Endothelial cell of umbilical vein (primary cell): ENCODE results near the gene MALAT1. TPM values are rescaled to one million over a fixed set of nuclear protein-coding genes. Genes with fewer than 3 reads are reported as not detected.
A peak's percentile ranks its signal among the peaks of the same experiment; 100 is the strongest.

ENCODE experiments used
- BruUV-seq: library from RNA; stranded (reverse); fragments of 400-500 nt; replicated peaks from 2 replicates; lab custom pipeline; 2021; lab: Mats Ljungman, UMichigan
- CTCF ChIA-PET: fragments of 300-600, 350-600 bp; sonication (Branson Sonifier 250); formaldehyde crosslinking; loops from one replicate; lab custom pipeline; 2021; ENCODE audit warnings: antibody characterized with exemption, inconsistent platforms; lab: Charles Lee
- POLR2A ChIA-PET: fragments of 300-600, 350-600 bp; sonication (Branson Sonifier 250); formaldehyde crosslinking; loops from one replicate; lab custom pipeline; 2021; ENCODE audit warnings: antibody characterized with exemption, inconsistent platforms; lab: Charles Lee
- DNase-seq: peaks from one replicate; pipeline ENCODE4 v3.0.0-alpha.2; 2011; ENCODE audit warnings: low read depth, low spot score
- FAIRE-seq: peaks from 2 replicates; lab custom pipeline; 2011; peaks lifted over from hg19 to GRCh38; lab: Jason Lieb, UNC
- H2AFZ ChIP-seq: 2 replicates; pipeline ENCODE4 v1.6.0; 2012; ENCODE audit warnings: low read depth, low read length, control low read depth, inconsistent platforms
- H3K27ac ChIP-seq: 2 replicates; pipeline ENCODE4 v1.5.1; 2011; ENCODE audit warnings: low read depth, mild to moderate bottlenecking, control low read depth, low read length, moderate library complexity; ENCODE audit not compliant: insufficient read depth
- H3K27me3 ChIP-seq, 2 experiments: 2 replicates each; pipeline versions ENCODE4 v1.6.0 to v1.6.1; 2011; ENCODE audit warnings: low read length in 2 of 2, mixed read lengths in 1 of 2; ENCODE audit not compliant: control insufficient read depth in 2 of 2, insufficient read depth in 2 of 2
- H3K36me3 ChIP-seq, 2 experiments: 2 replicates in 1 of 2; 3 replicates in 1 of 2; pipeline ENCODE4 v1.5.1; 2011; ENCODE audit warnings: low read length in 2 of 2, mild to moderate bottlenecking in 1 of 2, moderate library complexity in 1 of 2; ENCODE audit not compliant: control insufficient read depth in 2 of 2, insufficient read depth in 2 of 2; ENCODE audit errors: extremely low read depth in 1 of 2
- H3K4me1 ChIP-seq: 3 replicates; pipeline ENCODE4 v1.5.1; 2011; ENCODE audit warnings: mild to moderate bottlenecking, low read length; ENCODE audit not compliant: control insufficient read depth, insufficient read depth; ENCODE audit errors: extremely low read depth
- H3K4me2 ChIP-seq: 2 replicates; pipeline ENCODE4 v1.6.1; 2011; ENCODE audit warnings: low read length, control low read depth, mixed read lengths; ENCODE audit not compliant: insufficient read depth
- H3K4me3 ChIP-seq, 3 experiments: fragments of 200-600 bp in 1 of 3; sonication (generic), shearing (Covaris generic) in 1 of 3; replicated peaks in 1 of 3; 2 replicates each; pipeline ENCODE4 v1.5.1; 2011 to 2016; ENCODE audit warnings: control low read depth in 3 of 3, low read length in 3 of 3, mild to moderate bottlenecking in 2 of 3, inconsistent platforms in 1 of 3, low read depth in 1 of 3, moderate library complexity in 1 of 3; ENCODE audit not compliant: insufficient read depth in 1 of 3
- H3K79me2 ChIP-seq: 2 replicates; pipeline ENCODE4 v1.6.0; 2012; ENCODE audit warnings: low read length, inconsistent platforms; ENCODE audit not compliant: control insufficient read depth, insufficient read depth
- H3K9ac ChIP-seq: replicated peaks from 2 replicates; pipeline ENCODE3; 2011; ENCODE audit warnings: low read length, control low read depth; ENCODE audit not compliant: insufficient read depth; ENCODE audit errors: extremely low read depth
- H3K9me1 ChIP-seq: replicated peaks from 3 replicates; pipeline ENCODE4 v1.6.0; 2011; ENCODE audit warnings: mild to moderate bottlenecking, low read length; ENCODE audit not compliant: control insufficient read depth, insufficient read depth; ENCODE audit errors: extremely low read depth
- H3K9me3 ChIP-seq: replicated peaks from 2 replicates; pipeline ENCODE4 v1.5.1; 2012; ENCODE audit warnings: low read length, inconsistent platforms; ENCODE audit not compliant: control insufficient read depth, insufficient read depth
- H4K20me1 ChIP-seq: replicated peaks from 2 replicates; pipeline ENCODE3; 2011; ENCODE audit warnings: mild to moderate bottlenecking, low read length; ENCODE audit not compliant: control insufficient read depth, insufficient read depth; ENCODE audit errors: extremely low read depth
- EZH2 ChIP-seq: IDR thresholded peaks from 2 replicates; pipeline ENCODE4 v1.6.1; 2012; ENCODE audit warnings: borderline replicate concordance, low read depth, mild to moderate bottlenecking, moderate library complexity, low read length, inconsistent platforms; ENCODE audit not compliant: severe bottlenecking
- FOS ChIP-seq: IDR thresholded peaks from 2 replicates; pipeline ENCODE4 v1.6.1; 2011; ENCODE audit warnings: mild to moderate bottlenecking, low read length, moderate library complexity, borderline replicate concordance; ENCODE audit not compliant: insufficient read depth
- GATA2 ChIP-seq: IDR thresholded peaks from 2 replicates; pipeline ENCODE4 v1.7.0; 2011; ENCODE audit warnings: low read depth, mild to moderate bottlenecking, moderate library complexity, mixed read lengths, low read length; ENCODE audit not compliant: insufficient read length, insufficient read depth
- JUN ChIP-seq: IDR thresholded peaks from 2 replicates; pipeline ENCODE4 v1.6.1; 2011; ENCODE audit warnings: borderline replicate concordance, low read depth; ENCODE audit not compliant: insufficient read length, insufficient read depth
- MYC ChIP-seq: IDR thresholded peaks from one replicate; pipeline ENCODE4 v1.6.1; 2011; ENCODE audit warnings: mild to moderate bottlenecking, low read depth, low read length
- POLR2A ChIP-seq: IDR thresholded peaks from 2 replicates; pipeline ENCODE4 v1.6.1; 2012; ENCODE audit warnings: low read depth, mild to moderate bottlenecking, control low read depth, low read length
- POLR2AphosphoS5 ChIP-seq: IDR thresholded peaks from 2 replicates; pipeline ENCODE4 v1.6.1; 2012; ENCODE audit warnings: low read depth, mild to moderate bottlenecking, control low read depth, low read length, moderate library complexity; ENCODE audit not compliant: insufficient read depth
- dilution Hi-C: fragments of 300-500 bp; cut with MboI; formaldehyde crosslinking; loops from one replicate; pipeline ENCODE4 v1.15.0; 2019; ENCODE audit warnings: low sequenced_read_pairs; ENCODE audit not compliant: extremely low pct_ligation_motif_present
- intact Hi-C: fragments of 100-400 bp; cut with micrococcal nuclease; formaldehyde crosslinking; loops from one replicate; pipeline ENCODE4 v1.10.0; 2022
- polyA plus RNA-seq, 4 experiments: library from polyadenylated mRNA; depleted of rRNA in 3 of 4; stranded (reverse) in 3 of 4; unstranded in 1 of 4; fragments of >200 nt; gene quantifications; 2 replicates each; pipeline versions ENCODE4 v1.2.1 to v1.2.3, GENCODE V29; 2011 to 2012; ENCODE audit warnings: missing spikeins in 1 of 4
- total RNA-seq: library from RNA; stranded (reverse); gene quantifications from 2 replicates; pipeline ENCODE4 v1.2.3, GENCODE V29; 2021
- TF ChIP-seq, protein P1 (sequence below), 2 donors: IDR thresholded peaks; 1 replicate in 1 of 2; 2 replicates in 1 of 2; pipeline ENCODE4 v1.5.1; 2011; ENCODE audit warnings: low read length in 2 of 2, mild to moderate bottlenecking in 2 of 2, moderate library complexity in 2 of 2, control low read depth in 1 of 2, inconsistent platforms in 1 of 2, low read depth in 1 of 2; ENCODE audit not compliant: insufficient read depth in 1 of 2; ENCODE audit errors: extremely low read depth in 1 of 2
- TF ChIP-seq, protein P2 (sequence below): IDR thresholded peaks from 2 replicates; pipeline ENCODE4 v1.6.1; 2011; ENCODE audit not compliant: insufficient read depth, insufficient read length

MALAT1 gene
- total and polyA plus RNA-seq, 2 donors (not counting 3 experiments of a cell fraction or from before 2014, with no cell fraction given) = 491 to 7,529 TPM

DNA sequence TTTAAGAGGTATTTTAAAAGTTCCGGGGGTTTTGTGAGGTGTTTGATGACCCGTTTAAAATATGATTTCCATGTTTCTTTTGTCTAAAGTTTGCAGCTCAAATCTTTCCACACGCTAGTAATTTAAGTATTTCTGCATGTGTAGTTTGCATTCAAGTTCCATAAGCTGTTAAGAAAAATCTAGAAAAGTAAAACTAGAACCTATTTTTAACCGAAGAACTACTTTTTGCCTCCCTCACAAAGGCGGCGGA, 193 bp upstream of the MALAT1 start:
- intact Hi-C loops = loop anchor here (5.0 kb wide), 1 partner anchor 41 kb away; no protein-coding TSS in a partner anchor
- Histone ChIP-seq H3K27ac (peak overlapping the region; percentile 89), H3K27me3 (no peaks in the 10 kb centered on the region), H3K4me1 (peaks cover 32% of the 10 kb centered on the region), H3K9me3 (no peaks in the 10 kb centered on the region), H2AFZ (no peak overlapping the region), H3K4me2 (peak overlapping the region; percentile 90), H3K79me2 (peaks cover 66% of the 10 kb centered on the region), H4K20me1 (peaks cover 11% of the 10 kb centered on the region), H3K9ac (peak overlapping the region; percentile 95), H3K9me1 (no peaks in the 10 kb centered on the region), H3K36me3 (peaks cover 5 to 14% of the 10 kb centered on the region in 2 experiments), H3K4me3 (peak overlapping the region in 2 of 3 experiments; percentile 48 to 91)
- CTCF ChIA-PET = interaction anchor here (1.0 to 13.9 kb wide), 6 partner anchors 10 to 74 kb away, joined by 3 to 247 read pairs (median 7); no protein-coding TSS in a partner anchor
- TF ChIP-seq, protein P1, sequence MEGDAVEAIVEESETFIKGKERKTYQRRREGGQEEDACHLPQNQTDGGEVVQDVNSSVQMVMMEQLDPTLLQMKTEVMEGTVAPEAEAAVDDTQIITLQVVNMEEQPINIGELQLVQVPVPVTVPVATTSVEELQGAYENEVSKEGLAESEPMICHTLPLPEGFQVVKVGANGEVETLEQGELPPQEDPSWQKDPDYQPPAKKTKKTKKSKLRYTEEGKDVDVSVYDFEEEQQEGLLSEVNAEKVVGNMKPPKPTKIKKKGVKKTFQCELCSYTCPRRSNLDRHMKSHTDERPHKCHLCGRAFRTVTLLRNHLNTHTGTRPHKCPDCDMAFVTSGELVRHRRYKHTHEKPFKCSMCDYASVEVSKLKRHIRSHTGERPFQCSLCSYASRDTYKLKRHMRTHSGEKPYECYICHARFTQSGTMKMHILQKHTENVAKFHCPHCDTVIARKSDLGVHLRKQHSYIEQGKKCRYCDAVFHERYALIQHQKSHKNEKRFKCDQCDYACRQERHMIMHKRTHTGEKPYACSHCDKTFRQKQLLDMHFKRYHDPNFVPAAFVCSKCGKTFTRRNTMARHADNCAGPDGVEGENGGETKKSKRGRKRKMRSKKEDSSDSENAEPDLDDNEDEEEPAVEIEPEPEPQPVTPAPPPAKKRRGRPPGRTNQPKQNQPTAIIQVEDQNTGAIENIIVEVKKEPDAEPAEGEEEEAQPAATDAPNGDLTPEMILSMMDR (IDR thresholded peaks at IDR 0.05; ENCODE audit: extremely low read depth in 1 of 2, insufficient read depth in 1 of 2, low read depth in 1 of 2, low read length in 2 of 2) = no peak
- no peak for TF ChIP-seq GATA2
- no peak for TF ChIP-seq POLR2AphosphoS5
- no peak for TF ChIP-seq EZH2
- no peak for TF ChIP-seq FOS
- TF ChIP-seq MYC = no peak
- TF ChIP-seq, protein P2, sequence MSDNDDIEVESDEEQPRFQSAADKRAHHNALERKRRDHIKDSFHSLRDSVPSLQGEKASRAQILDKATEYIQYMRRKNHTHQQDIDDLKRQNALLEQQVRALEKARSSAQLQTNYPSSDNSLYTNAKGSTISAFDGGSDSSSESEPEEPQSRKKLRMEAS = no peak
- TF ChIP-seq POLR2A = no peak
- no peak for TF ChIP-seq JUN
- FAIRE-seq (peak; percentile 66), DNase-seq (no peak)
- no TSS peak for BruUV-seq
- POLR2A ChIA-PET = interaction anchor here (0.6 to 13.9 kb wide), 25 partner anchors 9 to 171 kb away, joined by 3 to 283 read pairs (median 8); partner anchors contain the start of genes FRMD8, NEAT1 and SLC25A45
- dilution Hi-C loops = no loop called here
